ENCODE results near the gene HOXB9.

HOXB9 gene

DNA sequence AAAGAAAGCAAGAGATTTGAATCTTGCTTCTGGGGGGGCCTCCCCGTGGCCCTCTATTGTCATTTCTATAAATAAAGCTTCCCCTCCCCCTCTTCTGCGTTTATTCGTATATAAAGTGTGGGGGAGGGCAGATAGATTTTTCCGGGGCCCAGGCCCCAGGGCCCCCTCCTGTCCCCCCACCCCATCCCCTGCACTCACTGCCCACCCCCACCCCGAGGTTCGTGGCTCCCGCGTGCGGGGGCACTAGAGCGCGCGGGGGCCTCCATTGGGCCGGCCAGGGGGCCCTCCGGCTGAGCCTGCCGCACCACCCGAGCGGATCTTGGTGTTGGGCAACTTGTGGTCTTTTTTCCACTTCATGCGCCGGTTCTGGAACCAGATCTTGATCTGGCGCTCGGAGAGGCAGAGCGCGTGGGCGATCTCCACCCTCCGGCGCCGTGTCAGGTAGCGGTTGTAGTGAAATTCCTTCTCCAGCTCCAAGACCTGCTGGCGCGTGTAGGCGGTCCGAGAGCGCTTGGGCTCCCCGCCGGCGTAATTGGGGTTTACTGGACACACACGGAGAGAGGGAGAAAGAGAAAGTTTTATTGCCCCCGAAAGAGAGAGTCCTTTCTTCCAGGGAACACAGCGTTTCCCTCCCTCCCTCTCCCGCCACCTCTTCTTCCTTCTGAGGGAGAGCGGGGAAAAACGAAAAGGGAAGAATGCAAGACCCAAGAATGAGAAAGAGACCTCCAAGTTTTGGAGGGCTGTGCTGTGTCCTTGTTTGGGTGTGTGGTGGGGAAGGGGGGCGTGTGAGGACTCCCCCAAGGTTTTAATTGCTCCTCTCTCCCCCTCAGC, 49.5 kb downstream of the HOXB9 start:
- no peak overlapping the region for H3K4me3 ChIP-seq (ENCODE audit: low read depth, low read length)
- DNase-seq (ENCODE audit: low read depth): no peak

DNA sequence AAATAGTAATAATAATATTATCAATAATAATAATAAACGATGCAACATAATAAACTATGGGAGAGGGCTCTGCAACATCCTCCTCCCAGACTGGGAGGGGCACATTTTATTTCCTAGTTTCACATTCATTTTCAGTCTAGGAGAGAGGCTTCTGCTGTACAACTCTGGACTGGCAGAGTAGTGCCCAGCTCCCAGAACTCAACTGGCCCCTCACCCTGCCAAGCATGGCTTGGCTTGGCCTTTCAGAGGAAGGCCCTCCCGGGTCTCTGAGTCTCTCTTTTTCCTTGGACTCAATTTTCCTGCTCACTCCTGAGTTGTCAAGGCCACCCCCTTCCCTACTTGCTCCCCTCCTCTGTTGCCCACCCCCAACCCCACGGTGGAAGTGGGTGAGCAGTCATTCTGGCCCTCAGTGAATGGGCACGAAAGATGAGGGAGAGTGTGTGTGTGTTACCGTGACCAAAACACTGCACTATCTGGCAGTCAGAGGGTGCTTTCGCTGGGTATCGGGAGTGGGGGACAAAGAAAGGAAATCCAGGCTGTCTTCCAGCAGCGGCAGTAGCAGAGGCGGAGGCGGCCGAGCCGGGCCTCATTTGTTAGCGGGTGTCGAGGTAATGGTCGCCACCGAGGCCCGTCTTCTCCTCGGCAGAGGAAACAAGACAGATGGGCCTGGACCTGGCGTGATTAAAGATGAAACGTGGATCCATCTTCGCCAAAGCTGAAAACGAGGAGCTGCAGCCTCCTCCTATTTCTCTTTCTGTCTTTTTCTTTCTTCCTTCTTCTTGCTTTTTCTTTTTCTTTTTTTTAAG, 50.3 kb downstream of the HOXB9 start:
- no peak for DNase-seq (ENCODE audit: low read depth)
- H3K4me3 ChIP-seq (ENCODE audit: low read depth, low read length): no peak overlapping the region
- TF ChIP-seq POLR2A (IDR thresholded peaks at IDR 0.05; ENCODE audit: extremely low read depth, insufficient read length) (no peak), MYC (IDR thresholded peaks at IDR 0.05; ENCODE audit: low read depth, low read length) (no peak)

More for the DNA sequence above, 49.5 kb downstream of the HOXB9 start:
- TF ChIP-seq MYC (IDR thresholded peaks at IDR 0.05; ENCODE audit: low read depth, low read length): no peak
- TF ChIP-seq, protein P1, sequence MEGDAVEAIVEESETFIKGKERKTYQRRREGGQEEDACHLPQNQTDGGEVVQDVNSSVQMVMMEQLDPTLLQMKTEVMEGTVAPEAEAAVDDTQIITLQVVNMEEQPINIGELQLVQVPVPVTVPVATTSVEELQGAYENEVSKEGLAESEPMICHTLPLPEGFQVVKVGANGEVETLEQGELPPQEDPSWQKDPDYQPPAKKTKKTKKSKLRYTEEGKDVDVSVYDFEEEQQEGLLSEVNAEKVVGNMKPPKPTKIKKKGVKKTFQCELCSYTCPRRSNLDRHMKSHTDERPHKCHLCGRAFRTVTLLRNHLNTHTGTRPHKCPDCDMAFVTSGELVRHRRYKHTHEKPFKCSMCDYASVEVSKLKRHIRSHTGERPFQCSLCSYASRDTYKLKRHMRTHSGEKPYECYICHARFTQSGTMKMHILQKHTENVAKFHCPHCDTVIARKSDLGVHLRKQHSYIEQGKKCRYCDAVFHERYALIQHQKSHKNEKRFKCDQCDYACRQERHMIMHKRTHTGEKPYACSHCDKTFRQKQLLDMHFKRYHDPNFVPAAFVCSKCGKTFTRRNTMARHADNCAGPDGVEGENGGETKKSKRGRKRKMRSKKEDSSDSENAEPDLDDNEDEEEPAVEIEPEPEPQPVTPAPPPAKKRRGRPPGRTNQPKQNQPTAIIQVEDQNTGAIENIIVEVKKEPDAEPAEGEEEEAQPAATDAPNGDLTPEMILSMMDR (IDR thresholded peaks at IDR 0.05; ENCODE audit: low read depth, low read length): no peak
- TF ChIP-seq POLR2A (IDR thresholded peaks at IDR 0.05; ENCODE audit: extremely low read depth, insufficient read length): no peak
- TF ChIP-seq, protein P2, sequence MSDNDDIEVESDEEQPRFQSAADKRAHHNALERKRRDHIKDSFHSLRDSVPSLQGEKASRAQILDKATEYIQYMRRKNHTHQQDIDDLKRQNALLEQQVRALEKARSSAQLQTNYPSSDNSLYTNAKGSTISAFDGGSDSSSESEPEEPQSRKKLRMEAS (IDR thresholded peaks at IDR 0.05; ENCODE audit: low read depth, low read length): no peak

DNA sequence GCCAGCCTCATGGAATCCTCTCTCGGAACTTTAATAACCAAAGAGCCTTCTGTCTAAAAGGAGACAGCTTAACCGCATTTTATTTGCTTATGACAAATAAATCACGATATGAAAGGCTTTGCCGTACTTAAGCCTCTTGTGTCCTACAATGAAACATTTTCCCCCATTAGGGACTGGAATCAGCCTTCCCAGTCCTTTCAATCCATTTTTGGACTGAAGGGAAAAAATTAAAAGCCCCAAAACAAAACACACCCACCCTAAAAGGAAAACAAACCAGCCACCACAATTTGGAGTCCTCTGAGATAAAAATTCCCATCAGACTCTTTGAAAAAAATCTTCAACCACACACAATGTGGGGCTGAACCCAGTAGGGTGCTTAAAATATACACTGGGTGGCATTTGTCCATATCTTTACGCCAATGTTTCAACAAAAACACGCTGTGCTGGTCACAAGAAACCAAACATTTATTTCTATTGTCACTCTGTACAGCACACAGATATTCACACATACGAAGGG, 51.0 kb downstream of the HOXB9 start:
- H3K4me3 ChIP-seq (ENCODE audit: low read depth, low read length): no peak overlapping the region
- no peak for DNase-seq (ENCODE audit: low read depth)
- TF ChIP-seq, protein P1 (IDR thresholded peaks at IDR 0.05; ENCODE audit: low read depth, low read length): no peak
- TF ChIP-seq, protein P2 (IDR thresholded peaks at IDR 0.05; ENCODE audit: low read depth, low read length): no peak
- no peak for TF ChIP-seq POLR2A (IDR thresholded peaks at IDR 0.05; ENCODE audit: extremely low read depth, insufficient read length)
- TF ChIP-seq MYC (IDR thresholded peaks at IDR 0.05; ENCODE audit: low read depth, low read length): no peak

DNA sequence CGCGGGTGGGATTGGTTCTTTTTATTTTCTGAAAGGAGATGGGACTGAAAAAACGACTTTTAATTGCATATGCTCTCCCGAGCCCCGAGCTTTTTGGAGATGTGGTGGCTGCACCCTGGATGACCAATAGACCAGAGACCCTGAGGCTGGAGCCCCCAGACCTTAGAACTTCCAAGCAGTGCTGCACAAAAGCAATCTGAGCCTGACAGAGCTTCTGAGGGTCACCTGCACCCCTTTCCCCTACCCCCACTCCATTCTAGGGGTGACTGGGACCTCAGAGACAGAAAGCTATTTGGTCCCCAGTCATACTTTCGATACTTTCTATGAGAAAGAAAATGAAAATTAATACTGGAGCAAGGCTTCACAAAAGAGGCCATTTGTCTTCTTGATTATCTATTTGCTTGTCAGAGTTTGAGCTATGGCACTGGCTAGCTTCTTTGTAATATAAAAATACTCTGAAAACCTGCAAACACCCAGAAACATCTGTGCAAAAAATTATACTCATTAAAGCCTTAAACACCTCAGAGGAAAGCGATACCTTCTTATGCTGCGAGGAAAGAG, 51.6 kb downstream of the HOXB9 start:
- TF ChIP-seq MYC (IDR thresholded peaks at IDR 0.05; ENCODE audit: low read depth, low read length): no peak
- TF ChIP-seq, protein P2 (IDR thresholded peaks at IDR 0.05; ENCODE audit: low read depth, low read length): no peak
- no peak for TF ChIP-seq POLR2A (IDR thresholded peaks at IDR 0.05; ENCODE audit: extremely low read depth, insufficient read length)
- TF ChIP-seq, protein P1 (IDR thresholded peaks at IDR 0.05; ENCODE audit: low read depth, low read length): no peak
- no peak overlapping the region for H3K4me3 ChIP-seq (ENCODE audit: low read depth, low read length)
- DNase-seq (ENCODE audit: low read depth): no peak

DNA sequence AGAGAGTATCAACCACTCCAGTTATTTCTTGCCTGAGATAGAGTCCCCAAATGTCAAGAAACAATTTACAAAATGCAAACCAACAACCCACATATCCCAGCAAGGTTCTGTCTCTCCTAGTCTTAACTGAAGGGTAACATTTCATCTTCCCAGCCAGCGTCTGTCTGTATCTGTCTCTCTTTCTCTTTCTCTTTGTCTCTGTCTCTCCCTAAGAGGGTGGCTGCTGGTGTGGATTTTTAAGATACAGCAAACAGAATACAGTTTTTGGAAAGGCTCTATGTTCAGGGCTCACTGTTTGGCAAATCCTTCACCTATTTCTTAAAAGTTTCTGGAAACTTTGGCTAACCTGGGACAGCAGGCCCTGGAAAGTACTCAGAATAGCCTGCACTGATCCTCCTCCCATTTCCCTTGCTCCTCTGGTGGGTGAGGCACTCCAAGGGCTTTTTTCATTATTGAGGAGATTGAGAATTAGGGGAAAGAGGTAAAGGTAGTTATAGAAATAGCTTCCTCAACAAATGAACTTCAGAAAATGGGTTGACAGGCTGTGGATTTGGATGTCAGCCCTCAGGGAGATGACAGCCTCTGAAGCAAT, 54.2 kb downstream of the HOXB9 start:
- DNase-seq (ENCODE audit: low read depth): no peak
- no peak overlapping the region for H3K4me3 ChIP-seq (ENCODE audit: low read depth, low read length)
- TF ChIP-seq, protein P2 (IDR thresholded peaks at IDR 0.05; ENCODE audit: low read depth, low read length): no peak
- TF ChIP-seq POLR2A (IDR thresholded peaks at IDR 0.05; ENCODE audit: extremely low read depth, insufficient read length) (no peak), MYC (IDR thresholded peaks at IDR 0.05; ENCODE audit: low read depth, low read length) (no peak)
- TF ChIP-seq, protein P1 (IDR thresholded peaks at IDR 0.05; ENCODE audit: low read depth, low read length): no peak

Measured in NB4 (cell line).